HG03439 (cell line): Measurements from ENCODE around the gene FGD6.
"Not testable (repeated sequence)": the region's sequence is repeated elsewhere in the genome, so short reads cannot be mapped to it uniquely, and the experiment has no call there.

ENCODE experiments used
- ATAC-seq: cut with Tn5 transposase; IDR thresholded peaks from one replicate; pipeline ENCODE4 v1.9.1; 2021; ENCODE audit warnings: mild to moderate bottlenecking, moderate library complexity; ENCODE audit not compliant: unreplicated experiment

FGD6 gene

DNA sequence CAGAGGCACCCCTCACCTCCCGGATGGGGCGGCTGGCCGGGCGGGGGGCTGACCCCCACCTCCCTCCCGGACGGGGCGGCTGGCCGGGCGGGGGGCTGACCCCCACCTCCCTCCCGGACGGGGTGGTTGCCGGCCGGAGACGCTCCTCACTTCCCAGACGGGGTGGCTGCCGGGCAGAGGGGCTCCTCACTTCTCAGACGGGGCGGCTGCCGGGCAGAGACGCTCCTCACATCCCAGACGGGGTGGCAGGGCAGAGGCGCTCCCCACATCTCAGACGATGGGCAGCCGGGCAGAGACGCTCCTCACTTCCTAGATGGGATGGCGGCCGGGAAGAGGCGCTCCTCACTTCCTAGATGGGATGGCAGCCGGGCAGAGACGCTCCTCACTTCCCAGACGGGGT, 18.4 kb upstream of the FGD6 start:
- not testable (repeated sequence) for ATAC-seq

GRCh38 chr12:95234187-95234586, 16.9 kb upstream of the FGD6 start:
- not testable (repeated sequence) for ATAC-seq

DNA sequence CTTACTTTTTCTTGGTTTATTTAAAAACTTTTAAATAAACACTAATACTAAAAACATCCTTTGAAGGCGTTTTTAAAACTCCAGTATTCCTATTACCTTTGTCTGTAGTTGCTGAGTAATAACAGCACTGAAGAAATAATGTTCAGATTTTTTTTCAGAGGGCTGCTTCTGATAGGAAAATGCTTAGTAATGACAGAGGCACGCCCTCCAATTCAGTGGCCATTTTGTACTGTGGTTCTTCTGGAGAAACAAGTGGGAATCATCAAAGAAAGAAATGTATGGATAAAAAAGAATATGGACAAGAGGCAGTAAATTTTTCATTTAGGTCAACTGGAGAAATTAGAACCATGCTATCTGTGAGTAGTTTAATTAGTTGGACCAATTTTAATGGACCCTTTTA, 13.9 kb upstream of the FGD6 start:
- ATAC-seq, result no peak

- no peak for ATAC-seq
Measured at GRCh38 chr12:95230313-95230712, 13.0 kb upstream of the FGD6 start.

GRCh38 chr12:95229636-95230035, 12.4 kb upstream of the FGD6 start:
- no peak for ATAC-seq

GRCh38 chr12:95228617-95229016, 11.3 kb upstream of the FGD6 start:
- ATAC-seq, result no peak

DNA sequence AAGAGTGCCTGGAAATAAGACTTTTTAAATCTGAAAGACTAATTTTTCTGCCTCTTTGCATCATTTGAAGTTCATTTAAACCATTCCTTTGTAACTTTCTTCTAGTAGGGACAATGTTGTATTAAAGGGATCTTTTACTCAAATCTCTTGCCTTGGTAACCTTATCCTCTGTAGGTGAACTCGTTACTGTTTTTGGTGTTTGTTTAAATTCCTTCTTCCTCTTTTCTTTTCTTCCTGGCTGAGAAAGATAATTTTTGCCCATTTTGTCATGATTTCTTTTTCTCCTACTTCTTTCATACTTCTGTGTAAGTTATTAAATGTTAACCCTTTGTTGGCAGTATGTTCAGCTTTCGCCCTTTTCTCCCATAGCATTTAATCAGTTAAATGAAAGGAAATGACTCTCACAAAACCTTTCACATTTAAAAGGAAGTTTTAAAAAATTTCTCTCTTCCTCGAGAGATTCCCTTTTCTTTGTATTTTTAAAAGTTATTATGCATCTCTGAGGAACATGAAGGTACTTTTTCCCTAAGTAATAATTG, 10.6 kb upstream of the FGD6 start:
- no peak for ATAC-seq

DNA sequence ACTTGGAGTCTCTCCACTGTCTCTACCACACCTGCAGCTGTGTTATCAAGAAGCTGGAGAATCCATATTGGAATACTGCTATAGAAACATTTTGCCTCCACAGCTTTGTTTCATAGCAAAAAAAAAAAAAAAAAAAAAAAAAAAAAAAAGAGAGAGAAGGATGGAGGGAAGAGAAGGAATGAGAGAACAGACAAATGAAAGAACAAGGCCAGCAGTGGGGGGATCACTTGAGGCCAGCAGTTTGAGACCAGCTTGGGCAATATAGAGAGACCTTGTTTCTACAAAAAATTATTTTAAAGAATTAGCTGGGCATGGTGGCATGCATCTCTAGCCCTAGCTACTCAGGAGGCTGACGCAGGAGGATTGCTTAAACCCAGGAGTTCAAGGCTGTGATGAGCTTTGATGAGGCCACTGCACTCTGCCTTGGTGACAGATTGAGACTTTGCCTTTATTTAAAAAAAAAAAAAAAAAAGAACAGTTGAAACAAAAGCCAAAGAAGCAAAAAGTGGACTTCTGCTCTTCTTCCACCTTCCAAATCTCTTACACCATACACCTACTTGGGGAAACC, 8.5 kb upstream of the FGD6 start:
- ATAC-seq, result no peak

DNA sequence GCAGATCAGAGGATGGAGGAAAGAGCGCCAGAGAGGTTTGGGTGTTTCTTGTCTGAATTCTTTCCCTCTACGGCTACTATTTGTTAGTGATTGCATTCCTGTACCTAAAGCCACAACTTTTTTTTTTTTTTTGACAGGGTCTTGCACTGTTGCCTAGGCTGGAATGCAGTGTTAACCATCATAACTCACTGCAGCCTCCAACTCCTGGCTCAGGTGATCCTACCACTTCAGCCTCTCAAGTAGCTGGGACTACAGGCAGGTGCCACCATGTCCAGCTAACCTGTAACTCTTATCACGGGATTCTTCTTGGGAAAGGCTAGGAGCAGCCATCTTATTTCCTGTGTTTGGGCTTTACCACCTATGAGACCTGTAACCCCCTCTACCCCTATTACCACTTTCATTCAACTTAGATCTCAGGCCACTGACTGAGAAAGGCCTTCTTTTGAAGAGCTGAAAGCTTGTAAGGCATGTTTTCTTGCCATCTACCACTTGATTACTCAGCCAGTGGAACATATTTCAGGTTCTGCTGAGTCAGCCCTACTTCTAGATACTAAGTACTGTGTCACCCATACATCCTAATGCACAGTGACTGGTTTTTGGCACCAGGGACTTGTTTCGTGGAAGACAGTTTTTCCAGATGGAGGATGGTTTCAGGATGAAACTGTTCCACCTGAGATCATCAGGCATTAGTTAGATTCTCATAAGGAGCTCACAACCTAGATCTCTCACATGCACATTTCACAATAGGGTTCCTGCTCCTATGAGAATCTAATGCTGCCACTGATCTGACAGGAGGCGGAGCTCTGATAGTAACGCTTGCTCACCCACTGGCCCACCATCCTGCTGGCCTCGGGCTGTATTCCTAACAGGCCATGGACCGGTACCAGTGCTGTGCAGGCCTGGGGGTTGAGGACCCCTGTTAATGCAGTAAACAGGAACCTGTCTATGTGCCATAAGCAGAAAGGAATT, 7.2 kb upstream of the FGD6 start:
- ATAC-seq, result no peak

- ATAC-seq, result no peak
Measured at GRCh38 chr12:95220726-95221125, 3.5 kb upstream of the FGD6 start.

DNA sequence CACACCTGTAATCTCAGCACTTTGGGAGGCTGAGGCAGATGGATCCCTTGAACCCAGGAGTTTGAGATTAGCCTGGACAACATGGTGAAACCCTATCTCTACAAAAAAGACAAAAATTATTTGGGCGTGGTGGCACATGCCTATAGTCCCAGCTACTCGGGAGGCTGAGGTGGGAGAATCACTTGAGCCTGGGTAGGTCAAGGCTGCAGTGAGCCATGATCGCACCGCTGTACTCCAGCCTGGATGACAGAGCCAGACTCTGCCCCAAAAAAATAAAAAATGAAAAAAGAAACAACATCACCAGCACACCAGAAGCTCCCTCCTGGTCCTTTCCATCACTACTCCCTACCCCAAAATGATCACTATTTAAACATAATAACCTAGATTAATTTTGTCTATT, 2.9 kb upstream of the FGD6 start:
- ATAC-seq, result no peak

- ATAC-seq, result peak; percentile 1
Measured at GRCh38 chr12:95218150-95219133, 1.2 kb upstream of the FGD6 start.

- peak; percentile 26 for ATAC-seq
Measured at GRCh38 chr12:95216711-95217376, 423 bp downstream of the FGD6 start.

DNA sequence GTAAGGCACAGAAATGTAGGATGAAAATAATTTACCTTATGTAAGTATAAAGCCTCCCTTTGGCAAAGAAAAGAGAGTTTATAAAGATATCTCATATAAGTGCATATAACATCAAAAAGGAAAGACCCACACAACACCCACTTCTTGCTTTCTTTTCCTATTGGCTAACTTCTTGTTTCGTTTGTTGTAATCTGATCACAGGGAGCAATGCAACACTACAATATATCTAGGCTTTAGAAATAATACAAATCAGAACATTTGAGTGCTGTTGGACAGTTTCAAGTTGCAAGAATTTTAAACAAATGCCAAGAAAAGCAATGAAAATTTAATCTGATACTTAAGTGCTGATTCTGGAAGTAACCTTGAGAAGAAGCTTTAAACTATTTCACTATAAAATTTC, 1.3 kb downstream of the FGD6 start:
- no peak for ATAC-seq

GRCh38 chr12:95214466-95214865, 2.8 kb downstream of the FGD6 start:
- no peak for ATAC-seq

GRCh38 chr12:95213928-95214327, 3.3 kb downstream of the FGD6 start:
- no peak for ATAC-seq

DNA sequence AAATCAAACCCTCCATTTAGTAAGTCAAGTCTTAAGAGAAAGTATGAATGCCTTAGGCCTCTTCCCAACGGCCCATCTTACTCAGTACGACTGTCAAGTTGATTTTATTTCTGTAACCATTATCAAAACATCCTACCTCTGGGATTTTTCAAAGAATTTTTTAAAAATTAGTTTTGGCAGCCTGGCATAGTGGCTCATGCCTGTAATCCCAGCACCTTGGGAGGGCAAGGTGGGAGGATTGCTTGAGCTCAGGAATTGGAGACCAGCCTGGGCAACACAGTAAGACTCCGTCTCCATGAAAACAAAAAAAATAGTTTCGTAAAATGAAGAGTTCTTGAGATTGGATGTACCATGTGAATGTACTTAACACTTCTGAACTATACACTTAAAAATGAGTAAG, 4.1 kb downstream of the FGD6 start:
- ATAC-seq, result no peak

GRCh38 chr12:95212586-95212985, 4.7 kb downstream of the FGD6 start:
- ATAC-seq, result no peak

DNA sequence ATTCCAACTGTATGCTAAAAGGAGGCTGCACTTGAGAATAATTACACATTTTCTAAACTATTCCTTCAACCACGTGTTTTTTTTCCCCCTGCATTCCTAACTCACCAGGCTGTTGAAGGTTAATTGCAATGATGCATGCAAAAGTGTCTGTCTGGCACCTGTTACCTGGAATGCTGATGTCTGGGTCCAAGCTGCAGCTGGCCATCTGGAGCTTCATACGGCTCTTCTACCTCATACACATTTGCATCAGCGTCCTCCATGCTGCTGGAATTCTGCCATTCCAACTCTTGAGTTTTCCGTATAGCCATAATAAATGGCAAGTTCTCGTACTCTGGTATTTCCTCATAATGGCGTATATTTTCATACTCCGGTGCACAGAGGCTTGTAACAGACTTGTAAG, 8.6 kb downstream of the FGD6 start:
- no peak for ATAC-seq

DNA sequence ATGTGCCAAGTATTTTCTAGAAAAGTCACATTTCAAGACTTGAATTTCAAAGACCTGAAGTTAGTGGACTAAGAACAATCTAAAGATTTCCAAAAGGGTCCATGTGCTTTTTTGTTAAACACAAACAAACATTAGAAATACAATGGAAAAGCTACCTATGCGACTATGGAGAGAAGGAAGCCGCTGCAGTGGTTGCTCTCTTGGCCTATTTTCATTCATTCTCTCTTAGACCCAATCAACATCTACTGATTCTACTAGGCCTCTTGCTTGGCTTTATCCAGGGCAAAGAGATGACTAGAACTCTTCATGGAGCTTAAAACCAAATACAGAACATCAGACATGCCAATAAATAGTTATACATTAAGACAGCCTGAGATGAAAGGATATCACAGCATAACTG, 9.9 kb downstream of the FGD6 start:
- ATAC-seq, result no peak
